OCI-LY3 (cell line): ENCODE measurements around the gene TGM1.

Source experiments
- EZH2phosphoT487 ChIP-seq: fragments of 200-600 bp; shearing (Covaris generic); IDR thresholded peaks from 2 replicates; pipeline ENCODE4 v1.6.1; 2018; ENCODE audit warnings: antibody characterized with exemption, mixed run types, low read depth
- TF ChIP-seq, protein P1 (sequence below): fragments of 200-600, 300-600 bp; sonication (generic); IDR thresholded peaks from 2 replicates; pipeline ENCODE4 v1.5.1; 2014; ENCODE audit warnings: antibody characterized with exemption, low read length, low read depth

DNA sequence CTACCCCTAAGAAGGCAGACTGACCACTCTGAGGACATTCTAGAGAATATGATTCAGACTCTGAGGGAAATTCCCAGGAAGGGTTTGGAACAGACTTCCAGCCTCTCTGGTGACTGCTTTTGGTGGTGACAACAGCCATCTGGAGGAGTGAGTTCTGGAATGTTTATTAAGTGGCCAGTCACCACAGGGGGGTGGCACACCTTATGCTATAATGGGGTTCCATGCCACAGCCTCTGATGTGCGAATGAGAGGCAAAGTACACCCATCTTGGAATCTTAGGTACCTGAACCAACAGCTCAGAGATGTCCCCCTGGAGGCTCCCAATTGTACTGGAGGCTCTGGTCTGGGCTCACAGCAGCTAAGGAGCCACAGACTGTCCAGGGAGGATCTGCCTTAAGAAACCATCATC, 11.1 kb downstream of the TGM1 start:
- TF ChIP-seq, protein P1, sequence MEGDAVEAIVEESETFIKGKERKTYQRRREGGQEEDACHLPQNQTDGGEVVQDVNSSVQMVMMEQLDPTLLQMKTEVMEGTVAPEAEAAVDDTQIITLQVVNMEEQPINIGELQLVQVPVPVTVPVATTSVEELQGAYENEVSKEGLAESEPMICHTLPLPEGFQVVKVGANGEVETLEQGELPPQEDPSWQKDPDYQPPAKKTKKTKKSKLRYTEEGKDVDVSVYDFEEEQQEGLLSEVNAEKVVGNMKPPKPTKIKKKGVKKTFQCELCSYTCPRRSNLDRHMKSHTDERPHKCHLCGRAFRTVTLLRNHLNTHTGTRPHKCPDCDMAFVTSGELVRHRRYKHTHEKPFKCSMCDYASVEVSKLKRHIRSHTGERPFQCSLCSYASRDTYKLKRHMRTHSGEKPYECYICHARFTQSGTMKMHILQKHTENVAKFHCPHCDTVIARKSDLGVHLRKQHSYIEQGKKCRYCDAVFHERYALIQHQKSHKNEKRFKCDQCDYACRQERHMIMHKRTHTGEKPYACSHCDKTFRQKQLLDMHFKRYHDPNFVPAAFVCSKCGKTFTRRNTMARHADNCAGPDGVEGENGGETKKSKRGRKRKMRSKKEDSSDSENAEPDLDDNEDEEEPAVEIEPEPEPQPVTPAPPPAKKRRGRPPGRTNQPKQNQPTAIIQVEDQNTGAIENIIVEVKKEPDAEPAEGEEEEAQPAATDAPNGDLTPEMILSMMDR: no peak
- no peak for TF ChIP-seq EZH2phosphoT487
